GM10266 (cell line): ENCODE data around the gene DLG1.

Experiments
- DNase-seq: peaks from one replicate; pipeline ENCODE4 v3.0.0; 2012; ENCODE audit errors: extremely low spot score
- CTCF ChIP-seq: IDR thresholded peaks from 2 replicates; pipeline ENCODE4 v1.5.1; 2012; ENCODE audit warnings: mild to moderate bottlenecking, low read depth; ENCODE audit not compliant: control insufficient read depth, insufficient read depth; ENCODE audit errors: missing control alignments

DLG1 gene

DNA sequence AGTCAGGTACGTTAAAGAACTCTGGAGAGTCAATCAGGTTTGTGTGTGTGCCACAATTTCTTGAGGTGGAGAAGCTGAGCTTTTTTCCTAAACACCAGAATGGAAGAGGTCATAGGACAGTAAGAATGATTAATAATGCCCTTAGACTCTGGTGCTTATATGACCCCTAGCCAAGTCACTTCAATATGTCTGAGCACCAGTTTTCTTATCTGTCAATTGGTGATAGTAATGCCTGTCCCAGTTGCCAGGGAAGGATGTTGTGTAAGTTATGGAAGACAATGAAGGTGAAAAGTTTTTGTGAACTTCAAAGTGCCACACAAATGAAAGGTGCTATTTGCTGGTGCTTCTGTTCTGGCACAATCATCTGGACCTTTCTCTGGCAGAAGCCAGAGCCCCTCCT lies 22.2 kb upstream of the DLG1 start:
- TF ChIP-seq CTCF: no peak

DNA sequence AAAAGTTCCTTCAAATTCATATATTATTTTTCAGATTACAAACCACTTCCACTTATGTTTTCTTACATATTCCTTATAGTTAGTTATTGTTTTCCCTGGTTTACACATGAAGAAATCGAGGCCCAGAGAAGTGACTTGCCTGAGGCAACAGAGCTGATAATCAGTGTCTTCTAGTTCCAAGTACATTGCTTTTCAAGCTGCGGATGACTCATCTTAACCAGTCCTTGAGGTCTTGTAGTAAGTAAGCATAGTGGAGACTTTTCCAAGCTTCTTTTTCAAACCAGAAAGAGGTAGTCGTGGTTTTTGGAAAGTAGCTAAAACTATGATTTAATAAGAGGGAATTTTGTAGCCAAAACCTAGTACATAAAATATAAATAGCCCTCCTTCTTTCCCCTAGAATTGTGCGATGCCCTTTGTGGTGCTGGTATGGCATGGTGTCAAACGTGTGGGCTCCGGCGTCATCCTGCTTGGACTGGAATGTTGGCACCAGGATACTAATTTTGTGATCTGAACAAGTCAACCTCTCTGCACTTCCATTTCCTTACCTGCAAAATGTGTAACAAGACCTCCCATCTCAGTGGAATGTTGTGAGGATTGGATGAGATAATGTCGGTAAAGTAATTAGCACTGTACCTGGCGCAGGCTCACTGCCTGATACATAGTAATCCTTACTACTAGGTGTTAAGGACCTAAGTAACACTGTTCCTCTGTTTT lies 19.0 kb upstream of the DLG1 start:
- TF ChIP-seq CTCF: no peak
- no peak for DNase-seq

More for the DNA sequence above, 22.2 kb upstream of the DLG1 start:
- no peak for DNase-seq

DNA sequence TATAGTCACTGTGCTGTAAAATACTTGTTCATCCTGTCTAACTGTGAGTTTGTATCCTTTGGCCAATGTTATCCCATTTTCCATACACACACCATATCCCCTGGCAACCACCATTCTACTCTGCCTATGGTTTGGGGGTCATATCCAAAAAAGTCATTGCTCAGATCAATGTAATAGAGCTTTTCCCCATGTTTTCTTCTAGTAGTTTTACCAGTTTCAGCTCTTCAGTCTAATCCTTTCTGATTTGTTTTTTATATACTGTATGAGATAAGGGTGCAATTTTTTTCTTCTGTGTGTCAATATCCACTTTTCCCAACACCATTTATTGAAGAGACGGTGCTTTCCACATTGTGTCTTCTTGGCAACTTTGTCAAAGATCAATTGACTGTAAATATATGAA lies 14.0 kb upstream of the DLG1 start:
- DNase-seq: no peak
- no peak for TF ChIP-seq CTCF

DNA sequence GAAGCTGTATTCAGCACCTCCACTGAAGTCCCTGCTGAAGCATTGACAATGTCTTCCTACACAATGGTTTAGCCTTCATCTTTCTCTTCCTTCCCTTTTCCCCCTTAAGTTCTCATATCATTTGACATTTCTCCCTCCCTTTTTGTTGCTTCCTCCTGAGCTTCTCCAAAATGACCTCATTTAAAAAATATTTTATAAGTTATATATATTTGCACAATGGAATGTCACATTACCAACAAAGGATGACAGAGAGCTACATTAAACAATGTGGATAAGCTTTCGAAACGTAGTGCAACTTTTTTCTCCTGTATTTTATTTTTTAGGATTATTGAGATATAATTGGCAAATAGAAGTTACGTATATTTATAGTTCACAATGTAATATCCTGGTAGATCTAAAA lies 13.2 kb upstream of the DLG1 start:
- DNase-seq: no peak

DNA sequence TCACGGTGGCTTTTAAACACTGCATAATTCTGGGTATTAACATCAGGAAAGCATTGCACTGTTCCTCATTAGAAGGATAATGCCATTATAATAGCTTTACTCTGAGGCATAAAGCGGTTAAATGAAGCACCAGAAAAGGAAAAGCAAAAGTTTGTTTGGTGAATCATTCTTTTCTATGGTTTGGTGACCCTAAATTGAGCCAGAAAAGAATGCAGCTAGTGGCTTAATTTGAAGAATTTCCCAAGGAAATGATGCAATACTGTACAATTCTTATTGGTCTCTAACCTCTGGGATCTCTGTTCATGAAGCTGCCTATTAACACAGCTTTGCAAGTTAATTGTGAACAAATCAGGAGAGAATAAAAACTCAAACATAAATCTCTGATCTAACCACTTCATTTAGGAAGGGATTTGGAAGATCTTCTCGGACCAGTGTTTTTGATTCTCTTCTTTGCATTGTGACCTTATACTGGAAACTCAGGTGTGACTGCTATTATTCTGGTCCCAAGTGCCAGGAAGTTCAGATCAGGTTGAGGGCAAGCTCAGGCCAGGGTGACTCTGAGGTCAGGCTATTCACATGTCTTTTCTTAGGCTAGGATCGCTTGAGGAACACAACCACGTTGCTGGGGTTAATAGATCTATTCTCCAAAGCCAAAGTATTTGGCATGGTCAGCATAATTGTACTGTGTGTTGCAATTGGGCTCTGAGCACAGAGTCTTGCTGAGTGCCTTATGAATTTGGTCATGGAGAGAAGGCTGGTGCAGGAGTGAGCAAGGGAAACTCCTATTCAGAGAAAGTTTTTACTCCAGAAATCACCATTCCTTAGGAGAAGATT lies 11.3 kb upstream of the DLG1 start:
- no peak for TF ChIP-seq CTCF
- no peak for DNase-seq

More for the DNA sequence above, 13.2 kb upstream of the DLG1 start:
- no peak for TF ChIP-seq CTCF

DNA sequence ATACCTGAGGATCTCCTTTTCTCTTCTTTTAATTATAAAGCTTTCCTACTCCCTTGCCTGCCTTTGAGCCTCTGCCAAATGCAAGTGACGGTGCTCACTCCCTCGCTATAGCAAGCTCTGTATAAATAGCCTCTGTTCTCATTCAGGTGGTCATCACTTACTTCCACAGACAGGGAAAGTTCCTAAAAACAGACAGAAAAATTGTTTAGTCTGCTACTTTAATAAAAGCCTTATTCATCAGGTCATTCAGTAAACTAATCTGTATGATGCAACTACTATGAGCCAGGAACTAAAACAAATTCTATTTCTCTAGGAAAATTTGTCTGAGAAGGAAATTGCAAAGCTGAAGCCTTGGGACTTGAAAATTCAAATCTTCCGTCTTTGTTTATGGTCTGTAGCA lies 10.2 kb upstream of the DLG1 start:
- no peak for TF ChIP-seq CTCF
- no peak for DNase-seq
